ENCODE results near the gene SMIM5. TPM values are rescaled to one million over a fixed set of nuclear protein-coding genes. Genes with fewer than 3 reads are reported as not detected.
A peak's percentile ranks its signal among the peaks of the same experiment; 100 is the strongest.

SMIM5 gene
- total and polyA plus RNA-seq, 2 of the 13 experiments (the other 11 are each of a cell fraction or from before 2014, with no cell fraction given) = not detected

DNA sequence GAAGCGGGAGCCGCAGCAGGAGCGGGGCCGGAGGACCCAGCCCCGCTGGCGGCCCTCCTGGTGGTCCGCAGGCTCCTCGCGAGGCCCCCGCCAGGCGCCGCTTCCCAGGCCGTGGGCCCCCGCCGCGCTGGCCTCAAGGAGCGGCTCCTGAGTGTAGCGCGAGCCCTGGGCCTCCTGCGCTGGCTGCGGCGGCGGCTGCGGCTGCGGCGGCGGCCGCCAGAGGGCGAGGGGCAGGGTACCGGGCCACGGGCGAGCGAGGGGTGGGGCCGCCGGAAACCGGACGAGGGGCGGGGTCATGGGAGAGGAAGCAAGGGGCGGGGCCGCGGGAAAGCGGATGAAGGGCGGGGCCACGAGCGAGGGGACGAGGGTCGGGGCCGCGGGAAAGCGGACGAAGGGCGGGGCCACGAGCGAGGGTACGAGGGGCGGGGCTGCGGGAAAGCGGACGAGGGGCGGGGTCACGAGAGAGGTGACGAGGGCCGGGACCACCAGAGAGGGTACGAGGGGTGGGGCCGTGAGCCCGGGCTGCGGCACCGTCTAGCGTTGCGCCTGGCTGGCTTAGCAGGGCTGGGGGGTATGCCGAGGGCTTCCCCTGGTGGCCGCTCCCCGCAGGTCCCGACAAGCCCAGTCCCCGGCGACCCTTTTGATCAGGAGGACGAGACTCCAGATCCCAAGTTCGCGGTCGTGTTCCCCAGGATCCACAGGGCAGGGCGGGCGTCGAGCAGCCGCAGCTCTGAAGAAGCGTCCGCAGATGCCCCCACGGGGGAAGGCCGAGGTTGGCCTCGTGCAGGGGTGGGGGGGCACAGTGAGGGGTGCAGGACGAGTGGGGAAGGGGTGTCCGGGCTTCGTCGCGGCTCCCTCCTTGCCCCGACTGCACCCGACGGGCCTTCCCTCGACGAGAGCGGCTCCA is 44.0 kb upstream of the SMIM5 start (continued):
- TF ChIP-seq SMAD1 (CRISPR knock-in tag; IDR thresholded peaks at IDR 0.05; ENCODE audit: borderline replicate concordance, low read depth) (peak; percentile 65; the same call in 1 of the 2 replicates), SOX13 (IDR thresholded peaks at IDR 0.05) (no peak), SOX13 (CRISPR knock-in tag; conservative IDR thresholded peaks at IDR 0.05 in 1 of 2, IDR thresholded peaks at IDR 0.05 in 1 of 2) (0 out of 4 replicates have a peak, but pooled peaks of 1 of the 2 experiments have one; percentile 5), FOXJ3 (CRISPR knock-in tag; IDR thresholded peaks at IDR 0.05; ENCODE audit: borderline replicate concordance) (no peak), ZMAT3 (CRISPR knock-in tag; conservative IDR thresholded peaks at IDR 0.05) (0 out of 2 replicates have a peak, but pooled peaks have one; percentile 38), MEIS2 (CRISPR knock-in tag; IDR thresholded peaks at IDR 0.05) (peak; percentile 19; the same call in 1 of the 2 replicates), ZNF780A (CRISPR knock-in tag; IDR thresholded peaks at IDR 0.05) (no peak), HES4 (CRISPR knock-in tag; IDR thresholded peaks at IDR 0.05; ENCODE audit: borderline replicate concordance) (no peak; the same call in 1 of the 2 replicates), SP4 (CRISPR knock-in tag; IDR thresholded peaks at IDR 0.05) (peak; percentile 81; the same call in 1 of the 2 replicates), SAFB2 (CRISPR knock-in tag; IDR thresholded peaks at IDR 0.05; ENCODE audit: borderline replicate concordance, low read depth) (peak; percentile 40; the same call in 1 of the 2 replicates), DMAP1 (CRISPR knock-in tag; IDR thresholded peaks at IDR 0.05) (no peak; the same call in 1 of the 2 replicates), RFX1 (IDR thresholded peaks at IDR 0.05) (no peak), NKX3-1 (CRISPR knock-in tag; IDR thresholded peaks at IDR 0.05) (no peak)
- TF ChIP-seq, protein P1, sequence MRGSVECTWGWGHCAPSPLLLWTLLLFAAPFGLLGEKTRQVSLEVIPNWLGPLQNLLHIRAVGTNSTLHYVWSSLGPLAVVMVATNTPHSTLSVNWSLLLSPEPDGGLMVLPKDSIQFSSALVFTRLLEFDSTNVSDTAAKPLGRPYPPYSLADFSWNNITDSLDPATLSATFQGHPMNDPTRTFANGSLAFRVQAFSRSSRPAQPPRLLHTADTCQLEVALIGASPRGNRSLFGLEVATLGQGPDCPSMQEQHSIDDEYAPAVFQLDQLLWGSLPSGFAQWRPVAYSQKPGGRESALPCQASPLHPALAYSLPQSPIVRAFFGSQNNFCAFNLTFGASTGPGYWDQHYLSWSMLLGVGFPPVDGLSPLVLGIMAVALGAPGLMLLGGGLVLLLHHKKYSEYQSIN (CRISPR knock-in tag; IDR thresholded peaks at IDR 0.05; ENCODE audit: borderline replicate concordance) = no peak
- TF ChIP-seq, protein P2, sequence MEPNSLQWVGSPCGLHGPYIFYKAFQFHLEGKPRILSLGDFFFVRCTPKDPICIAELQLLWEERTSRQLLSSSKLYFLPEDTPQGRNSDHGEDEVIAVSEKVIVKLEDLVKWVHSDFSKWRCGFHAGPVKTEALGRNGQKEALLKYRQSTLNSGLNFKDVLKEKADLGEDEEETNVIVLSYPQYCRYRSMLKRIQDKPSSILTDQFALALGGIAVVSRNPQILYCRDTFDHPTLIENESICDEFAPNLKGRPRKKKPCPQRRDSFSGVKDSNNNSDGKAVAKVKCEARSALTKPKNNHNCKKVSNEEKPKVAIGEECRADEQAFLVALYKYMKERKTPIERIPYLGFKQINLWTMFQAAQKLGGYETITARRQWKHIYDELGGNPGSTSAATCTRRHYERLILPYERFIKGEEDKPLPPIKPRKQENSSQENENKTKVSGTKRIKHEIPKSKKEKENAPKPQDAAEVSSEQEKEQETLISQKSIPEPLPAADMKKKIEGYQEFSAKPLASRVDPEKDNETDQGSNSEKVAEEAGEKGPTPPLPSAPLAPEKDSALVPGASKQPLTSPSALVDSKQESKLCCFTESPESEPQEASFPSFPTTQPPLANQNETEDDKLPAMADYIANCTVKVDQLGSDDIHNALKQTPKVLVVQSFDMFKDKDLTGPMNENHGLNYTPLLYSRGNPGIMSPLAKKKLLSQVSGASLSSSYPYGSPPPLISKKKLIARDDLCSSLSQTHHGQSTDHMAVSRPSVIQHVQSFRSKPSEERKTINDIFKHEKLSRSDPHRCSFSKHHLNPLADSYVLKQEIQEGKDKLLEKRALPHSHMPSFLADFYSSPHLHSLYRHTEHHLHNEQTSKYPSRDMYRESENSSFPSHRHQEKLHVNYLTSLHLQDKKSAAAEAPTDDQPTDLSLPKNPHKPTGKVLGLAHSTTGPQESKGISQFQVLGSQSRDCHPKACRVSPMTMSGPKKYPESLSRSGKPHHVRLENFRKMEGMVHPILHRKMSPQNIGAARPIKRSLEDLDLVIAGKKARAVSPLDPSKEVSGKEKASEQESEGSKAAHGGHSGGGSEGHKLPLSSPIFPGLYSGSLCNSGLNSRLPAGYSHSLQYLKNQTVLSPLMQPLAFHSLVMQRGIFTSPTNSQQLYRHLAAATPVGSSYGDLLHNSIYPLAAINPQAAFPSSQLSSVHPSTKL (CRISPR knock-in tag; IDR thresholded peaks at IDR 0.05) = no peak
- TF ChIP-seq, protein P3, sequence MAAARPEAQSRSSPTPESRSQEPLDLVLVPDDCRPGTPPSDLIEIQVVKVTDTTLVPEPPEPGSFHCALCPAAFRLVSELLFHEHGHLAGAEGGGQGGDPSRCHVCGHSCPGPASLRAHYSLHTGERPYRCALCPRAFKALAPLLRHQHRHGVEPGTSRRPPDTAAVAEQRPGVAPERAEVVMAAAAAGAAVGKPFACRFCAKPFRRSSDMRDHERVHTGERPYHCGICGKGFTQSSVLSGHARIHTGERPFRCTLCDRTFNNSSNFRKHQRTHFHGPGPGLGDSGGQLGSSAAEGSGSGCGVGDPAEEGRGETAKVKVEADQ (CRISPR knock-in tag; IDR thresholded peaks at IDR 0.05; ENCODE audit: borderline replicate concordance) = no peak; the same call in 1 of the 2 replicates
- TF ChIP-seq, protein P4, sequence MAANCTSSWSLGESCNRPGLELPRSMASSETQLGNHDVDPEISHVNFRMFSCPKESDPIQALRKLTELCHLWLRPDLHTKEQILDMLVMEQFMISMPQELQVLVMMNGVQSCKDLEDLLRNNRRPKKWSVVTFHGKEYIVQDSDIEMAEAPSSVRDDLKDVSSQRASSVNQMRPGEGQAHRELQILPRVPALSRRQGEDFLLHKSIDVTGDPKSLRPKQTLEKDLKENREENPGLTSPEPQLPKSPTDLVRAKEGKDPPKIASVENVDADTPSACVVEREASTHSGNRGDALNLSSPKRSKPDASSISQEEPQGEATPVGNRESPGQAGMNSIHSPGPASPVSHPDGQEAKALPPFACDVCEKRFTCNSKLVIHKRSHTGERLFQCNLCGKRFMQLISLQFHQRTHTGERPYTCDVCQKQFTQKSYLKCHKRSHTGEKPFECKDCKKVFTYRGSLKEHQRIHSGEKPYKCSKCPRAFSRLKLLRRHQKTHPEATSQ (CRISPR knock-in tag; IDR thresholded peaks at IDR 0.05; ENCODE audit: borderline replicate concordance) = no peak
- TF ChIP-seq, protein P5, sequence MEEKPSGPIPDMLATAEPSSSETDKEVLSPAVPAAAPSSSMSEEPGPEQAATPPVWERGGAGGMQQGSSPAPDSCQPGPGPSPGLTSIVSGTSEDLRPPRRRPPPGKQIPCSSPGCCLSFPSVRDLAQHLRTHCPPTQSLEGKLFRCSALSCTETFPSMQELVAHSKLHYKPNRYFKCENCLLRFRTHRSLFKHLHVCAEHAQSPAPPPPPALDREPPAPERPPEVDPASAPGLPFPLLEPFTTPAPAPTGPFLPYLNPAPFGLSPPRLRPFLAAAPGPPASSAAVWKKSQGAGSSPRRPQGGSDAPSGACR (CRISPR knock-in tag; IDR thresholded peaks at IDR 0.05) = no peak
- TF ChIP-seq, protein P6, sequence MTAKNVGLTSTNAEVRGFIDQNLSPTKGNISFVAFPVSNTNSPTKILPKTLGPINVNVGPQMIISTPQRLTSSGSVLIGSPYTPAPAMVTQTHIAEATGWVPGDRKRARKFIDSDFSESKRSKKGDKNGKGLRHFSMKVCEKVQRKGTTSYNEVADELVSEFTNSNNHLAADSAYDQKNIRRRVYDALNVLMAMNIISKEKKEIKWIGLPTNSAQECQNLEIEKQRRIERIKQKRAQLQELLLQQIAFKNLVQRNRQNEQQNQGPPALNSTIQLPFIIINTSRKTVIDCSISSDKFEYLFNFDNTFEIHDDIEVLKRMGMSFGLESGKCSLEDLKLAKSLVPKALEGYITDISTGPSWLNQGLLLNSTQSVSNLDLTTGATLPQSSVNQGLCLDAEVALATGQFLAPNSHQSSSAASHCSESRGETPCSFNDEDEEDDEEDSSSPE (CRISPR knock-in tag; IDR thresholded peaks at IDR 0.05) = 0 out of 2 replicates have a peak, but pooled peaks have one; percentile 22

Data from HepG2 (cell line).